Natural killer cell (primary cell): ENCODE results near the gene RPL10. TPM values are rescaled to one million over a fixed set of nuclear protein-coding genes. Genes with fewer than 3 reads are reported as not detected.
A peak's percentile ranks its signal among the peaks of the same experiment; 100 is the strongest.

ENCODE experiments used
- ATAC-seq, 3 donors: fragments of 150-1000 bp in 2 of 3; fragments of 200-7000 bp in 1 of 3; cut with Tn5 transposase; 1 replicate in 1 of 3; 2 replicates in 2 of 3; pipeline ENCODE4 v1.10.0; 2021; ENCODE audit warnings: mild to moderate bottlenecking in 2 of 3, moderate library complexity in 2 of 3
- DNase-seq, 2 donors: peaks; one replicate each; pipeline versions ENCODE4 v3.0.0 to v3.0.0-alpha.2; 2013 to 2021; ENCODE audit warnings: mixed read lengths in 1 of 2
- H3K27ac ChIP-seq: one replicate; pipeline ENCODE4 v1.5.1; 2013; ENCODE audit warnings: mild to moderate bottlenecking, low read length
- H3K27me3 ChIP-seq: one replicate; pipeline ENCODE4 v1.6.1; 2013; ENCODE audit warnings: low read length; ENCODE audit not compliant: control insufficient read depth, insufficient read depth
- H3K36me3 ChIP-seq: one replicate; pipeline ENCODE4 v1.6.1; 2013; ENCODE audit warnings: low read length; ENCODE audit not compliant: control insufficient read depth, insufficient read depth
- H3K4me1 ChIP-seq: one replicate; pipeline ENCODE4 v1.6.1; 2013; ENCODE audit warnings: low read length; ENCODE audit not compliant: control insufficient read depth, insufficient read depth
- H3K4me3 ChIP-seq: one replicate; pipeline ENCODE4 v1.5.1; 2013; ENCODE audit warnings: low read length
- H3K9me3 ChIP-seq: one replicate; pipeline ENCODE4 v1.6.1; 2013; ENCODE audit warnings: low read length; ENCODE audit not compliant: control insufficient read depth, insufficient read depth
- H3K27ac Mint-ChIP-seq, 2 donors: one replicate each; pipeline ENCODE4 v1.8.0; 2022; ENCODE audit warnings: mild to moderate bottlenecking in 2 of 2, mixed read lengths in 2 of 2, moderate library complexity in 1 of 2
- H3K27me3 Mint-ChIP-seq, 2 donors: one replicate each; pipeline ENCODE4 v1.8.0; 2022; ENCODE audit warnings: low read depth in 2 of 2, mixed read lengths in 2 of 2
- H3K36me3 Mint-ChIP-seq: one replicate; pipeline ENCODE4 v1.8.0; 2022; ENCODE audit warnings: mixed read lengths
- H3K4me1 Mint-ChIP-seq, 2 donors: one replicate each; pipeline ENCODE4 v1.8.0; 2022; ENCODE audit warnings: mixed read lengths in 2 of 2
- H3K4me3 Mint-ChIP-seq: one replicate; pipeline ENCODE4 v1.8.0; 2022; ENCODE audit warnings: mild to moderate bottlenecking, moderate library complexity, mixed read lengths
- H3K9me3 Mint-ChIP-seq, 2 donors: one replicate each; pipeline ENCODE4 v1.8.0; 2022; ENCODE audit warnings: mixed read lengths in 2 of 2
- CTCF ChIP-seq: fragments of 200-600 bp; IDR thresholded peaks from one replicate; pipeline ENCODE4 v1.8.0; 2022; ENCODE audit warnings: antibody characterized with exemption
- WGBS: methylation state at CpG from one replicate; pipeline ENCODE4 v1.1.7; 2013; ENCODE audit warnings: missing lambda C conversion rate; ENCODE audit not compliant: insufficient coverage; 5-methylcytosine and 5-hydroxymethylcytosine counted together
- intact Hi-C: fragments of 100-400 bp; cut with micrococcal nuclease; formaldehyde crosslinking; loops from one replicate; pipeline ENCODE4 v1.14.2; 2022
- total RNA-seq, 4 donors: library from RNA; stranded (reverse); fragments of 120-200 nt in 1 of 4; gene quantifications; one replicate each; pipeline versions ENCODE4 v1.2.3 to v1.2.4, GENCODE V29; 2013 to 2022

Gene RPL10
- total RNA-seq, 3 donors from 2014 or later (not counting 1 experiment from before 2014, with no cell fraction given) = 2,249 to 2,456 (median 2,324) TPM

GRCh38 chrX:154412468-154412867 lies 14.3 kb downstream of the RPL10 start:
- intact Hi-C loops = no loop called here
- Histone ChIP-seq H3K4me3 (peak overlapping the region; percentile 47), H3K9me3 (no peaks in the 10 kb centered on the region), H3K27me3 (no peaks in the 10 kb centered on the region), H3K36me3 (no peaks in the 10 kb centered on the region), H3K27ac (peak overlapping the region; percentile 56), H3K4me1 (peaks cover 32% of the 10 kb centered on the region)
- peak in 1 of 2 donors; percentile 60 for DNase-seq
- peaks cover 5 to 26% of the 10 kb centered on the region in 2 donors for H3K4me1 Mint-ChIP-seq
- H3K4me3 Mint-ChIP-seq = peak overlapping the region; percentile 74
- H3K27ac Mint-ChIP-seq = peak overlapping the region; percentile 68 to 79
- no peaks in the 10 kb centered on the region for H3K36me3 Mint-ChIP-seq
- no peaks in the 10 kb centered on the region for H3K9me3 Mint-ChIP-seq
- 0% methylated on average over 3 of the region's 4 CpGs for WGBS
- TF ChIP-seq CTCF = no peak
- no peak for ATAC-seq
- H3K27me3 Mint-ChIP-seq = peaks cover 0 to 6% of the 10 kb centered on the region in 2 donors

GRCh38 chrX:154413142-154413541 lies 15.0 kb downstream of the RPL10 start:
- Mint-ChIP-seq H3K9me3 (no peaks in the 10 kb centered on the region), H3K36me3 (no peaks in the 10 kb centered on the region), H3K4me1 (peaks cover 5 to 26% of the 10 kb centered on the region in 2 donors), H3K27ac (peak overlapping the region; percentile 68 to 79), H3K27me3 (peaks cover 0 to 6% of the 10 kb centered on the region in 2 donors), H3K4me3 (no peak overlapping the region)
- no peak for DNase-seq
- no peak for ATAC-seq
- intact Hi-C loops = no loop called here
- H3K9me3 ChIP-seq = no peaks in the 10 kb centered on the region
- H3K27ac ChIP-seq = no peak overlapping the region
- peaks cover 32% of the 10 kb centered on the region for H3K4me1 ChIP-seq
- TF ChIP-seq CTCF = no peak
- no peaks in the 10 kb centered on the region for H3K27me3 ChIP-seq
- H3K4me3 ChIP-seq = no peak overlapping the region
- WGBS = 85% methylated on average over 4 of the region's 8 CpGs
- H3K36me3 ChIP-seq = no peaks in the 10 kb centered on the region

GRCh38 chrX:154417157-154417556 lies 19.0 kb downstream of the RPL10 start:
- H3K9me3 Mint-ChIP-seq = no peaks in the 10 kb centered on the region
- TF ChIP-seq CTCF = no peak
- H3K36me3 Mint-ChIP-seq = no peaks in the 10 kb centered on the region
- Histone ChIP-seq H3K36me3 (no peaks in the 10 kb centered on the region), H3K4me1 (peaks cover 7% of the 10 kb centered on the region), H3K9me3 (no peaks in the 10 kb centered on the region), H3K4me3 (no peak overlapping the region), H3K27ac (no peak overlapping the region), H3K27me3 (no peaks in the 10 kb centered on the region)
- H3K27ac Mint-ChIP-seq = no peak overlapping the region
- no peak for DNase-seq
- no peaks in the 10 kb centered on the region for H3K27me3 Mint-ChIP-seq
- H3K4me3 Mint-ChIP-seq = no peak overlapping the region
- WGBS = 83% methylated on average over 7 of the region's 7 CpGs
- H3K4me1 Mint-ChIP-seq = peaks cover 5 to 8% of the 10 kb centered on the region in 2 donors
- ATAC-seq = no peak
- intact Hi-C loops = no loop called here

GRCh38 chrX:154419189-154419588 lies 21.0 kb downstream of the RPL10 start:
- Histone ChIP-seq H3K27ac (no peak overlapping the region), H3K9me3 (no peaks in the 10 kb centered on the region), H3K27me3 (no peaks in the 10 kb centered on the region), H3K4me3 (no peak overlapping the region), H3K36me3 (no peaks in the 10 kb centered on the region), H3K4me1 (no peaks in the 10 kb centered on the region)
- Mint-ChIP-seq H3K4me1 (no peaks in the 10 kb centered on the region), H3K4me3 (no peak overlapping the region), H3K27ac (no peak overlapping the region), H3K9me3 (no peaks in the 10 kb centered on the region), H3K27me3 (no peaks in the 10 kb centered on the region), H3K36me3 (no peaks in the 10 kb centered on the region)
- no peak for TF ChIP-seq CTCF
- ATAC-seq = no peak
- 83% methylated on average over 8 of the region's 8 CpGs for WGBS
- intact Hi-C loops = no loop called here
- DNase-seq = peak in 1 of 2 donors; percentile 1
